ENCODE measurements around the gene FKBP7.

- TF ChIP-seq CTCF (conservative IDR thresholded peaks at IDR 0.05), result no peak
- no peak for TF ChIP-seq ZFX (IDR thresholded peaks at IDR 0.05)
These were observed 5.0 kb downstream of the FKBP7 start for GRCh38 chr2:178473373-178473772.
